ENCODE measurements around the gene TBKBP1. TPM values are rescaled to one million over a fixed set of nuclear protein-coding genes. Genes with fewer than 3 reads are reported as not detected.

Gene TBKBP1
- total and polyA plus RNA-seq, 2 experiments from 2014 or later, result 22.6 to 143 TPM

GRCh38 chr17:47704116-47704515 lies 10.2 kb downstream of the TBKBP1 start:
- no peaks in the 10 kb centered on the region for H3K27me3 ChIP-seq
- H3K36me3 ChIP-seq, result peaks cover 5% of the 10 kb centered on the region
- H3K4me3 ChIP-seq, result no peak overlapping the region
- H3K4me1 ChIP-seq (ENCODE audit: low read depth), result peaks cover 30% of the 10 kb centered on the region
- TF ChIP-seq CTCF (IDR thresholded peaks at IDR 0.05; ENCODE audit: low read depth, low read length), result no peak
- DNase-seq (ENCODE audit: low read depth in 1 of 2, low spot score in 1 of 2), result no peak
- H3K27ac ChIP-seq, result no peak overlapping the region
- no peaks in the 10 kb centered on the region for H3K9me3 ChIP-seq (ENCODE audit: low read depth)

- peak overlapping the region; percentile 48 for H3K27ac ChIP-seq
- DNase-seq (ENCODE audit: low read depth in 1 of 2, low spot score in 1 of 2), result no peak
- peaks cover 30% of the 10 kb centered on the region for H3K4me1 ChIP-seq (ENCODE audit: low read depth)
- H3K36me3 ChIP-seq, result peaks cover 4% of the 10 kb centered on the region
- H3K27me3 ChIP-seq, result no peaks in the 10 kb centered on the region
- no peak for TF ChIP-seq CTCF (IDR thresholded peaks at IDR 0.05; ENCODE audit: low read depth, low read length)
- H3K4me3 ChIP-seq, result no peak overlapping the region
- H3K9me3 ChIP-seq (ENCODE audit: low read depth), result no peaks in the 10 kb centered on the region
Observed at GRCh38 chr17:47704736-47705135, 10.8 kb downstream of the TBKBP1 start.

GRCh38 chr17:47705536-47706530 lies 11.9 kb downstream of the TBKBP1 start:
- no peak for DNase-seq (ENCODE audit: low read depth in 1 of 2, low spot score in 1 of 2)
- Histone ChIP-seq H3K4me3 (no peak overlapping the region), H3K9me3 (ENCODE audit: low read depth) (no peaks in the 10 kb centered on the region), H3K4me1 (ENCODE audit: low read depth) (peaks cover 30% of the 10 kb centered on the region), H3K27ac (peak overlapping the region; percentile 73), H3K36me3 (peaks cover 9% of the 10 kb centered on the region), H3K27me3 (no peaks in the 10 kb centered on the region)
- no peak for TF ChIP-seq CTCF (IDR thresholded peaks at IDR 0.05; ENCODE audit: low read depth, low read length)

GRCh38 chr17:47707056-47707804 lies 13.3 kb downstream of the TBKBP1 start:
- peak overlapping the region; percentile 73 for H3K27ac ChIP-seq
- peaks cover 22% of the 10 kb centered on the region for H3K4me1 ChIP-seq (ENCODE audit: low read depth)

More at GRCh38 chr17:47707056-47707804, 13.3 kb downstream of the TBKBP1 start:
- peaks cover 9% of the 10 kb centered on the region for H3K36me3 ChIP-seq
- no peak overlapping the region for H3K4me3 ChIP-seq
- no peaks in the 10 kb centered on the region for H3K9me3 ChIP-seq (ENCODE audit: low read depth)
- no peaks in the 10 kb centered on the region for H3K27me3 ChIP-seq
- TF ChIP-seq CTCF (IDR thresholded peaks at IDR 0.05; ENCODE audit: low read depth, low read length), result no peak
- DNase-seq (ENCODE audit: low read depth in 1 of 2, low spot score in 1 of 2), result no peak
